ENCODE results near the gene DEFB124. TPM values are rescaled to one million over a fixed set of nuclear protein-coding genes. Genes with fewer than 3 reads are reported as not detected.

DEFB124 gene
- polyA plus RNA-seq, 1 donor from 2014 or later, result not detected

GRCh38 chr20:31476294-31476585, 1.3 kb upstream of the DEFB124 start:
- H3K9me2 ChIP-seq (ENCODE audit: insufficient read depth, low read length), result no peaks in the 10 kb centered on the region
- H3K9ac ChIP-seq (ENCODE audit: low read length), result no peak overlapping the region
- no peaks in the 10 kb centered on the region for H3K36me3 ChIP-seq (ENCODE audit: insufficient read depth, low read length)
- H3K27me3 ChIP-seq (ENCODE audit: insufficient read depth, low read depth, low read length), result no peaks in the 10 kb centered on the region
- H3F3A ChIP-seq (ENCODE audit: insufficient read depth, low read length, poor library complexity, severe bottlenecking), result no peaks in the 10 kb centered on the region
- no peak overlapping the region for H3K4me3 ChIP-seq (ENCODE audit: low read length)
- H3K9me3 ChIP-seq (ENCODE audit: low read length), result peaks cover 11% of the 10 kb centered on the region
- H3K27ac ChIP-seq (ENCODE audit: low read length), result no peak overlapping the region
- no peak overlapping the region for H2AFZ ChIP-seq (ENCODE audit: low read depth, low read length)
- no peak for TF ChIP-seq SMC3 (conservative IDR thresholded peaks at IDR 0.05; ENCODE audit: poor library complexity)
- TF ChIP-seq TAF1 (IDR thresholded peaks at IDR 0.05; ENCODE audit: low read depth), result no peak
- no peak for TF ChIP-seq CTCF (IDR thresholded peaks at IDR 0.05; ENCODE audit: poor library complexity, severe bottlenecking)
- no peak for TF ChIP-seq EZH2 (IDR thresholded peaks at IDR 0.05; ENCODE audit: borderline replicate concordance, insufficient read depth, low read length, poor library complexity, severe bottlenecking)
- TF ChIP-seq MXI1 (conservative IDR thresholded peaks at IDR 0.05; ENCODE audit: poor library complexity, severe bottlenecking), result no peak
- no peak for TF ChIP-seq REST (IDR thresholded peaks at IDR 0.05; ENCODE audit: borderline replicate concordance)
- TF ChIP-seq EP300 (conservative IDR thresholded peaks at IDR 0.05; ENCODE audit: poor library complexity, severe bottlenecking), result no peak
- TF ChIP-seq RAD21 (conservative IDR thresholded peaks at IDR 0.05), result no peak
- no peak for TF ChIP-seq POLR2AphosphoS5 (IDR thresholded peaks at IDR 0.05)
- no peaks in the 10 kb centered on the region for H4K20me1 ChIP-seq (ENCODE audit: insufficient read depth)
- H3K4me2 ChIP-seq (ENCODE audit: low read length), result no peak overlapping the region
- no peaks in the 10 kb centered on the region for H3K79me2 ChIP-seq (replicated peaks; ENCODE audit: insufficient read depth, low read length)

GRCh38 chr20:31475472-31476293, 756 bp upstream of the DEFB124 start:
- H2AFZ ChIP-seq (ENCODE audit: low read depth, low read length), result no peak overlapping the region
- no peaks in the 10 kb centered on the region for H3K27me3 ChIP-seq (ENCODE audit: insufficient read depth, low read depth, low read length)

More at GRCh38 chr20:31475472-31476293, 756 bp upstream of the DEFB124 start:
- H4K20me1 ChIP-seq (ENCODE audit: insufficient read depth), result no peaks in the 10 kb centered on the region
- H3K9me2 ChIP-seq (ENCODE audit: insufficient read depth, low read length), result no peaks in the 10 kb centered on the region
- no peak overlapping the region for H3K27ac ChIP-seq (ENCODE audit: low read length)
- no peak overlapping the region for H3K9ac ChIP-seq (ENCODE audit: low read length)
- TF ChIP-seq POLR2AphosphoS5 (IDR thresholded peaks at IDR 0.05) (no peak), EZH2 (IDR thresholded peaks at IDR 0.05; ENCODE audit: borderline replicate concordance, insufficient read depth, low read length, poor library complexity, severe bottlenecking) (no peak), RAD21 (conservative IDR thresholded peaks at IDR 0.05) (no peak), TAF1 (IDR thresholded peaks at IDR 0.05; ENCODE audit: low read depth) (no peak), MXI1 (conservative IDR thresholded peaks at IDR 0.05; ENCODE audit: poor library complexity, severe bottlenecking) (no peak), CTCF (IDR thresholded peaks at IDR 0.05; ENCODE audit: poor library complexity, severe bottlenecking) (no peak), REST (IDR thresholded peaks at IDR 0.05; ENCODE audit: borderline replicate concordance) (no peak), SMC3 (conservative IDR thresholded peaks at IDR 0.05; ENCODE audit: poor library complexity) (no peak), EP300 (conservative IDR thresholded peaks at IDR 0.05; ENCODE audit: poor library complexity, severe bottlenecking) (no peak)
- no peaks in the 10 kb centered on the region for H3F3A ChIP-seq (ENCODE audit: insufficient read depth, low read length, poor library complexity, severe bottlenecking)
- H3K36me3 ChIP-seq (ENCODE audit: insufficient read depth, low read length), result no peaks in the 10 kb centered on the region
- no peaks in the 10 kb centered on the region for H3K79me2 ChIP-seq (replicated peaks; ENCODE audit: insufficient read depth, low read length)
- peaks cover 11% of the 10 kb centered on the region for H3K9me3 ChIP-seq (ENCODE audit: low read length)
- H3K4me2 ChIP-seq (ENCODE audit: low read length), result no peak overlapping the region
- H3K4me3 ChIP-seq (ENCODE audit: low read length), result no peak overlapping the region

Data from neural cell (in vitro differentiated cells).